ENCODE data around the gene PPP1R9A.

The PPP1R9A gene

GRCh38 chr7:95026018-95026417, 118.6 kb downstream of the PPP1R9A start:
- no peaks in the 10 kb centered on the region for H3K4me1 ChIP-seq (ENCODE audit: control insufficient read depth, insufficient read depth, low read length)

More at GRCh38 chr7:95026018-95026417, 118.6 kb downstream of the PPP1R9A start:
- no peak for TF ChIP-seq ZNF777 (tag by site-specific recombination; IDR thresholded peaks at IDR 0.05; ENCODE audit: borderline replicate concordance)
- TF ChIP-seq ZNF335 (tag by site-specific recombination; conservative IDR thresholded peaks at IDR 0.05): no peak
- TF ChIP-seq KLF17 (tag by site-specific recombination; IDR thresholded peaks at IDR 0.05): no peak
- TF ChIP-seq ZNF521 (tag by site-specific recombination; IDR thresholded peaks at IDR 0.05): no peak
- TF ChIP-seq ZNF488 (tag by site-specific recombination; IDR thresholded peaks at IDR 0.05): no peak
- no peak for TF ChIP-seq ZNF707 (tag by site-specific recombination; IDR thresholded peaks at IDR 0.05)
- no peak for TF ChIP-seq ZNF354C (tag by site-specific recombination; IDR thresholded peaks at IDR 0.05; ENCODE audit: borderline replicate concordance, low read depth)
- no peak for TF ChIP-seq ZBTB10 (tag by site-specific recombination; IDR thresholded peaks at IDR 0.05)
- no peak for TF ChIP-seq TCF7L2 (IDR thresholded peaks at IDR 0.05; ENCODE audit: borderline replicate concordance, low read depth, low read length)
- TF ChIP-seq ZNF843 (tag by site-specific recombination; IDR thresholded peaks at IDR 0.05): no peak
- TF ChIP-seq EGR2 (tag by site-specific recombination; IDR thresholded peaks at IDR 0.05; ENCODE audit: low read depth): no peak
- TF ChIP-seq ZNF362 (tag by site-specific recombination; IDR thresholded peaks at IDR 0.05): no peak
- TF ChIP-seq ZNF776 (tag by site-specific recombination; IDR thresholded peaks at IDR 0.05; ENCODE audit: borderline replicate concordance): no peak
- TF ChIP-seq ZNF169 (tag by site-specific recombination; IDR thresholded peaks at IDR 0.05): no peak
- TF ChIP-seq ZNF530 (tag by site-specific recombination; IDR thresholded peaks at IDR 0.05; ENCODE audit: low read depth): no peak
- TF ChIP-seq ZSCAN30 (tag by site-specific recombination; IDR thresholded peaks at IDR 0.05): no peak
- no peak for TF ChIP-seq KLF8 (tag by site-specific recombination; IDR thresholded peaks at IDR 0.05)
- no peak for TF ChIP-seq ZBTB7A (tag by site-specific recombination; IDR thresholded peaks at IDR 0.05; ENCODE audit: low read depth)
- TF ChIP-seq ZSCAN5A (tag by site-specific recombination; IDR thresholded peaks at IDR 0.05): no peak
- H3K36me3 ChIP-seq (ENCODE audit: control insufficient read depth in 2 of 2, insufficient read depth in 1 of 2, low read length in 2 of 2): no peaks in the 10 kb centered on the region
- no peaks in the 10 kb centered on the region for H3K9me3 ChIP-seq (ENCODE audit: control insufficient read depth, insufficient read depth, low read depth, low read length)
- H3K27ac ChIP-seq (ENCODE audit: extremely low read depth, low read depth, low read length): no peak overlapping the region
- CTCF ChIA-PET: interaction anchor here (0.6 kb wide), 1 partner anchor 451 kb away, joined by 4 read pairs; no protein-coding TSS in a partner anchor
- POLR2A ChIA-PET: no interaction called here
- no peak overlapping the region for H3K4me3 ChIP-seq (ENCODE audit: low read depth, low read length)
